H1 (cell line): Measurements from ENCODE around the gene C11orf54. TPM values are rescaled to one million over a fixed set of nuclear protein-coding genes. Genes with fewer than 3 reads are reported as not detected.

Experiments
- CTCF ChIA-PET: fragments of 300-600 bp; sonication (Branson Sonifier 250); formaldehyde crosslinking; loops from one replicate; lab custom pipeline; 2021; ENCODE audit not compliant: partially characterized antibody; lab: Charles Lee
- POLR2A ChIA-PET: fragments of 300-600 bp; sonication (Branson Sonifier 250); formaldehyde crosslinking; loops from one replicate; lab custom pipeline; 2021; ENCODE audit warnings: inconsistent platforms; ENCODE audit not compliant: partially characterized antibody; lab: Charles Lee
- DNase-seq, 2 experiments: peaks; one replicate each; pipeline versions ENCODE4 v3.0.0 to v3.0.0-alpha.2; 2010 to 2022; ENCODE audit warnings: low spot score in 2 of 2, low read depth in 1 of 2, mixed read lengths in 1 of 2
- FAIRE-seq: peaks from 2 replicates; lab custom pipeline; 2011; peaks lifted over from hg19 to GRCh38; lab: Jason Lieb, UNC
- H2AFZ ChIP-seq: 2 replicates; pipeline ENCODE4 v1.8.1; 2012; ENCODE audit warnings: low read length, inconsistent platforms
- H2AK5ac ChIP-seq: 2 replicates; pipeline ENCODE4 v1.6.1; 2013; ENCODE audit warnings: low read depth, low read length
- H2BK120ac ChIP-seq: replicated peaks from 2 replicates; pipeline ENCODE3; 2013; ENCODE audit warnings: low read depth, low read length, inconsistent platforms
- H2BK12ac ChIP-seq: 2 replicates; pipeline ENCODE4 v1.6.1; 2013; ENCODE audit warnings: low read depth, low read length
- H2BK15ac ChIP-seq: 2 replicates; pipeline ENCODE4 v1.6.1; 2013; ENCODE audit warnings: low read length
- H2BK20ac ChIP-seq: 2 replicates; pipeline ENCODE4 v1.6.1; 2013; ENCODE audit warnings: low read length
- H2BK5ac ChIP-seq: 2 replicates; pipeline ENCODE4 v1.6.1; 2013; ENCODE audit warnings: low read depth, low read length
- H3K14ac ChIP-seq: 2 replicates; pipeline ENCODE4 v1.6.1; 2013; ENCODE audit warnings: inconsistent platforms; ENCODE audit not compliant: insufficient read length
- H3K18ac ChIP-seq: 2 replicates; pipeline ENCODE4 v1.6.1; 2013; ENCODE audit warnings: low read length; ENCODE audit errors: extremely low read depth
- H3K23ac ChIP-seq: 2 replicates; pipeline ENCODE4 v1.6.1; 2013; ENCODE audit warnings: inconsistent platforms; ENCODE audit not compliant: insufficient read length
- H3K23me2 ChIP-seq: 2 replicates; pipeline ENCODE4 v1.6.1; 2013; ENCODE audit warnings: low read depth, low read length
- H3K27ac ChIP-seq: 2 replicates; pipeline ENCODE4 v1.6.1; 2011; ENCODE audit warnings: low read depth, low read length, inconsistent platforms
- H3K27me3 ChIP-seq, 4 experiments: replicated peaks in 1 of 4; 1 replicate in 1 of 4; 2 replicates in 3 of 4; pipeline versions ENCODE4 v1.6.1 to v1.8.1; 2011 to 2013; ENCODE audit warnings: low read length in 3 of 4, mild to moderate bottlenecking in 3 of 4, inconsistent platforms in 2 of 4, mixed read lengths in 2 of 4, moderate library complexity in 1 of 4; ENCODE audit not compliant: control insufficient read depth in 3 of 4, insufficient read depth in 3 of 4; ENCODE audit errors: extremely low read depth in 1 of 4
- H3K36me3 ChIP-seq, 4 experiments: 2 replicates each; pipeline versions ENCODE4 v1.6.1 to v1.8.1; 2011 to 2013; ENCODE audit warnings: mild to moderate bottlenecking in 4 of 4, low read length in 3 of 4, moderate library complexity in 2 of 4, control low read depth in 1 of 4, inconsistent platforms in 1 of 4; ENCODE audit not compliant: insufficient read depth in 4 of 4, control insufficient read depth in 2 of 4
- H3K4ac ChIP-seq: replicated peaks from 2 replicates; pipeline ENCODE3; 2013; ENCODE audit warnings: low read length, low read depth, mixed read lengths, inconsistent platforms; ENCODE audit not compliant: insufficient read length
- H3K4me1 ChIP-seq, 4 experiments: replicated peaks in 1 of 4; 1 replicate in 1 of 4; 2 replicates in 3 of 4; pipeline versions ENCODE4 v1.6.1 to v1.8.1; 2011 to 2013; ENCODE audit warnings: low read length in 3 of 4, inconsistent platforms in 2 of 4, mixed read lengths in 1 of 4; ENCODE audit not compliant: insufficient read depth in 4 of 4, control insufficient read depth in 3 of 4
- H3K4me2 ChIP-seq, 2 experiments: 2 replicates each; pipeline versions ENCODE4 v1.6.1 to v1.8.1; 2011 to 2013; ENCODE audit warnings: low read depth in 2 of 2, low read length in 2 of 2, control low read depth in 1 of 2, inconsistent platforms in 1 of 2, mild to moderate bottlenecking in 1 of 2; ENCODE audit not compliant: insufficient read depth in 1 of 2
- H3K4me3 ChIP-seq, 4 experiments: fragments of 200-600, 300-600 bp in 1 of 4; sonication (generic), shearing (Covaris generic), sonication (Bioruptor Twin) in 1 of 4; 2 replicates each; pipeline versions ENCODE4 v1.5.1 to v1.8.1; 2011 to 2016; ENCODE audit warnings: low read length in 4 of 4, low read depth in 3 of 4, control low read depth in 2 of 4, inconsistent platforms in 2 of 4, mild to moderate bottlenecking in 2 of 4, mixed read lengths in 1 of 4, moderate library complexity in 1 of 4; ENCODE audit not compliant: insufficient read depth in 2 of 4; ENCODE audit errors: extremely low read depth in 1 of 4
- H3K56ac ChIP-seq: replicated peaks from 2 replicates; pipeline ENCODE3; 2013; ENCODE audit warnings: low read depth, mild to moderate bottlenecking, mixed read lengths, low read length, inconsistent platforms; ENCODE audit not compliant: insufficient read length
- H3K79me1 ChIP-seq: 2 replicates; pipeline ENCODE4 v1.6.1; 2013; ENCODE audit warnings: low read depth, low read length, control low read depth
- H3K79me2 ChIP-seq, 2 experiments: 2 replicates each; pipeline versions ENCODE4 v1.6.1 to v1.8.1; 2012 to 2013; ENCODE audit warnings: low read length in 2 of 2, mild to moderate bottlenecking in 2 of 2, inconsistent platforms in 1 of 2; ENCODE audit not compliant: insufficient read depth in 2 of 2, control insufficient read depth in 1 of 2
- H3K9ac ChIP-seq, 4 experiments: replicated peaks in 1 of 4; 1 replicate in 1 of 4; 2 replicates in 3 of 4; pipeline versions ENCODE4 v1.6.1 to v1.8.1; 2011 to 2013; ENCODE audit warnings: low read depth in 3 of 4, low read length in 3 of 4, control low read depth in 2 of 4, mild to moderate bottlenecking in 2 of 4, moderate library complexity in 2 of 4, inconsistent platforms in 1 of 4; ENCODE audit errors: extremely low read depth in 1 of 4
- H3K9me3 ChIP-seq, 2 experiments: 2 replicates each; pipeline versions ENCODE4 v1.6.1 to v1.8.1; 2012 to 2013; ENCODE audit warnings: mild to moderate bottlenecking in 2 of 2, moderate library complexity in 2 of 2, control low read depth in 1 of 2, inconsistent platforms in 1 of 2, low read depth in 1 of 2, low read length in 1 of 2, mixed read lengths in 1 of 2; ENCODE audit not compliant: insufficient read depth in 2 of 2
- H4K20me1 ChIP-seq, 2 experiments: replicated peaks in 1 of 2; 2 replicates each; pipeline versions ENCODE3 to v1.8.1; 2011 to 2013; ENCODE audit warnings: inconsistent platforms in 2 of 2, low read length in 2 of 2, mild to moderate bottlenecking in 1 of 2; ENCODE audit not compliant: insufficient read depth in 2 of 2, control insufficient read depth in 1 of 2
- H4K5ac ChIP-seq: 2 replicates; pipeline ENCODE4 v1.6.1; 2013; ENCODE audit warnings: low read length, low read depth, mixed read lengths, inconsistent platforms; ENCODE audit not compliant: insufficient read length
- H4K8ac ChIP-seq: 2 replicates; pipeline ENCODE4 v1.8.0; 2013; ENCODE audit warnings: mild to moderate bottlenecking, moderate library complexity, low read length, inconsistent platforms; ENCODE audit not compliant: insufficient read depth; ENCODE audit errors: extremely low read depth
- H4K91ac ChIP-seq: replicated peaks from 2 replicates; pipeline ENCODE3; 2013; ENCODE audit warnings: low read length, mixed read lengths, inconsistent platforms; ENCODE audit not compliant: insufficient read length
- BACH1 ChIP-seq: IDR thresholded peaks from 2 replicates; pipeline ENCODE4 v1.6.1; 2012; ENCODE audit warnings: low read length, improper control_type of control experiment
- CBX8 ChIP-seq: fragments of 300-800, 300-1000 bp; sonication (generic); IDR thresholded peaks from 2 replicates; pipeline ENCODE4 v1.7.1; 2016; ENCODE audit warnings: low read depth, low read length, borderline replicate concordance
- CEBPB ChIP-seq: IDR thresholded peaks from 2 replicates; pipeline ENCODE4 v1.6.1; 2012; ENCODE audit warnings: low read depth, low read length
- CHD1 ChIP-seq: IDR thresholded peaks from 2 replicates; pipeline ENCODE4 v1.6.1; 2012; ENCODE audit warnings: low read depth, low read length, improper control_type of control experiment
- CHD2 ChIP-seq: IDR thresholded peaks from 2 replicates; pipeline ENCODE4 v1.6.1; 2012; ENCODE audit warnings: low read length, improper control_type of control experiment
- EP300 ChIP-seq, 2 experiments: IDR thresholded peaks; 1 replicate in 1 of 2; 2 replicates in 1 of 2; pipeline ENCODE4 v1.6.1; 2011 to 2012; ENCODE audit warnings: low read depth in 2 of 2, low read length in 2 of 2, mild to moderate bottlenecking in 2 of 2, borderline replicate concordance in 1 of 2, inconsistent platforms in 1 of 2, moderate library complexity in 1 of 2
- EZH2 ChIP-seq: fragments of 200-600 bp; sonication (generic); IDR thresholded peaks from 2 replicates; pipeline ENCODE4 v1.7.1; 2012; ENCODE audit warnings: low read depth, mild to moderate bottlenecking, moderate library complexity, low read length, inconsistent platforms; ENCODE audit not compliant: severe bottlenecking
- JUND ChIP-seq: IDR thresholded peaks from 2 replicates; pipeline ENCODE4 v1.6.1; 2011; ENCODE audit warnings: mild to moderate bottlenecking, improper control_type of control experiment, low read length
- KDM4A ChIP-seq: IDR thresholded peaks from one replicate; pipeline ENCODE4 v1.7.1; 2012; ENCODE audit warnings: low read depth, mild to moderate bottlenecking, moderate library complexity, low read length, inconsistent platforms; ENCODE audit not compliant: severe bottlenecking
- KDM5A ChIP-seq: fragments of 200-600 bp; IDR thresholded peaks from 2 replicates; pipeline ENCODE4 v1.7.1; 2012; ENCODE audit warnings: mild to moderate bottlenecking, low read length, inconsistent platforms, mixed read lengths
- PHF8 ChIP-seq: fragments of 200-600 bp; sonication (generic); conservative IDR thresholded peaks from 2 replicates; pipeline ENCODE4 v1.7.1; 2012; ENCODE audit warnings: low read depth, mild to moderate bottlenecking, inconsistent platforms, low read length, moderate library complexity
- SIN3A ChIP-seq, 2 experiments: IDR thresholded peaks in 1 of 2; conservative IDR thresholded peaks in 1 of 2; 2 replicates each; pipeline ENCODE4 v1.6.1; 2011 to 2012; ENCODE audit warnings: low read length in 2 of 2, improper control_type of control experiment in 1 of 2, low read depth in 1 of 2, mild to moderate bottlenecking in 1 of 2
- SP1 ChIP-seq: IDR thresholded peaks from 2 replicates; pipeline ENCODE4 v1.6.1; 2011; ENCODE audit warnings: low read depth, low read length
- TBP ChIP-seq: IDR thresholded peaks from 2 replicates; pipeline ENCODE4 v1.6.1; 2011; ENCODE audit warnings: low read depth, low read length, improper control_type of control experiment
- whole genome bisulfite sequencing, 2 experiments: shearing (Covaris generic) in 1 of 2; methylation state at CpG; one replicate each; pipeline versions ENCODE4 v1.1.6 to v1.1.7; 2013 to 2015; ENCODE audit warnings: low lambda C conversion rate in 2 of 2, mixed read lengths in 2 of 2, inconsistent platforms in 1 of 2, low coverage in 1 of 2, missing lambda C conversion rate in 1 of 2; ENCODE audit not compliant: insufficient replicate concordance in 2 of 2, insufficient coverage in 1 of 2, insufficient read length in 1 of 2; ENCODE audit errors: extremely low coverage in 1 of 2, missing lambda C conversion rate in 1 of 2; 5-methylcytosine and 5-hydroxymethylcytosine counted together
- polyA plus RNA-seq, 7 experiments: library from polyadenylated mRNA; depleted of rRNA in 3 of 7; stranded (reverse) in 5 of 7; unstranded in 2 of 7; fragments of >200 nt in 5 of 7; fragments of 200-250 nt in 2 of 7; gene quantifications; 1 replicate in 5 of 7; 2 replicates in 1 of 7; 4 replicates in 1 of 7; pipeline versions ENCODE4 v1.2.1 to v1.2.3, GENCODE V29; 2011 to 2013; ENCODE audit warnings: missing spikeins in 2 of 7, mixed read lengths in 2 of 7
- total RNA-seq: library from RNA; stranded (reverse); fragmentation: NEBNext Ultra II Directional; extraction: Animal tissue kit (Norgen Biotek cat#: 25700); gene quantifications from 2 replicates; pipeline ENCODE4 v1.2.1, GENCODE V29; 2021
- TF ChIP-seq, protein P1 (sequence below): IDR thresholded peaks from 2 replicates; pipeline ENCODE4 v1.6.1; 2012; ENCODE audit warnings: inconsistent platforms

The C11orf54 gene
- total and polyA plus RNA-seq, 2 of the 8 experiments (the other 6 are each of a cell fraction or from before 2014, with no cell fraction given): 14.7 to 24.5 TPM

DNA sequence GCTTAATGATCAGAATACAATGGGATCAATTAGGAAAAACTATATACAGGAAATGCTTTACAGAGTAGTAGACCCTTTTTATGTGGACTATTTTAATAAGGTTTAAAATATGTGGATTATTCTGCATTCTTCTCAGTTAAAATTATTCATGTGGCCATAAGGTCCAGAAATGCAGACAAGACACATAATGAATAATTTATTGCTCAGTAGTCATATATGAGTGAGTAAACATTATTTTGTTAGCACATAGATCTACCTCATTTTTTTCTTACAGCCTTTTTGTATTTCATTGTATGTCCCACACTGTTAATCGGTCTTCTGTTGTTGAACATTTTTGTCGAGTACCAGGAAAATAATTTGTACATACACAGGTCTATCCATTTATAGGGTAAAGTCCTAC lies 63.4 kb downstream of the C11orf54 start:
- H3K4me3 ChIP-seq: no peak overlapping the region
- H3K4me1 ChIP-seq: no peaks in the 10 kb centered on the region
- H2AFZ ChIP-seq: no peak overlapping the region
- H3K9ac ChIP-seq: no peak overlapping the region
- H3K14ac ChIP-seq: no peak overlapping the region
- no peak overlapping the region for H2AK5ac ChIP-seq
- no peak overlapping the region for H2BK5ac ChIP-seq
- no peak overlapping the region for H3K23ac ChIP-seq
- H4K91ac ChIP-seq: no peak overlapping the region
- no peaks in the 10 kb centered on the region for H3K9me3 ChIP-seq
- no peak for DNase-seq
- no peaks in the 10 kb centered on the region; the same call in 1 of the 2 replicates for H3K79me1 ChIP-seq
- peaks cover 2 to 3% of the 10 kb centered on the region in 2 experiments for H4K20me1 ChIP-seq
- no peak overlapping the region for H3K18ac ChIP-seq
- no peak overlapping the region for H2BK120ac ChIP-seq
- no peak overlapping the region for H3K27ac ChIP-seq
- no peak overlapping the region for H3K56ac ChIP-seq
- H4K5ac ChIP-seq: no peak overlapping the region
- no peak overlapping the region for H4K8ac ChIP-seq
- H3K4me2 ChIP-seq: no peak overlapping the region
- H3K79me2 ChIP-seq: no peaks in the 10 kb centered on the region
- H3K23me2 ChIP-seq: no peaks in the 10 kb centered on the region
- 95% methylated on average over 2 of the region's 2 CpGs; no CpG with 5 or more reads in 1 of the 2 experiments for WGBS, 2 experiments
- no peak overlapping the region for H3K4ac ChIP-seq
- H3K36me3 ChIP-seq: peaks cover 19 to 87% (median 52%) of the 10 kb centered on the region in 4 experiments
- no peak overlapping the region for H2BK15ac ChIP-seq
- CTCF ChIA-PET: no interaction called here
- no peak overlapping the region for H2BK12ac ChIP-seq
- H3K27me3 ChIP-seq: no peaks in the 10 kb centered on the region
- POLR2A ChIA-PET: interaction anchor here (0.9 to 1.4 kb wide), 2 partner anchors 12 to 21 kb away, joined by 3 to 4 read pairs; partner anchors contain the start of gene MED17
- no peak for FAIRE-seq
- H2BK20ac ChIP-seq: no peak overlapping the region
- TF ChIP-seq CHD1 (no peak), SIN3A (conservative IDR thresholded peaks at IDR 0.05 in 1 of 2, IDR thresholded peaks at IDR 0.05 in 1 of 2; ENCODE audit: low read depth in 1 of 2, low read length in 2 of 2) (no peak), CHD2 (no peak), KDM5A (no peak), BACH1 (no peak), KDM4A (no peak), EZH2 (no peak), CBX8 (no peak), JUND (no peak), TBP (no peak), PHF8 (no peak), CEBPB (no peak), SP1 (no peak), EP300 (IDR thresholded peaks at IDR 0.05; ENCODE audit: borderline replicate concordance in 1 of 2, low read depth in 2 of 2, low read length in 2 of 2) (no peak)
- TF ChIP-seq, protein P1, sequence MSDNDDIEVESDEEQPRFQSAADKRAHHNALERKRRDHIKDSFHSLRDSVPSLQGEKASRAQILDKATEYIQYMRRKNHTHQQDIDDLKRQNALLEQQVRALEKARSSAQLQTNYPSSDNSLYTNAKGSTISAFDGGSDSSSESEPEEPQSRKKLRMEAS: no peak
